ENCODE measurements around the gene NRP1.
"Not testable (repeated sequence)": the region's sequence is repeated elsewhere in the genome, so short reads cannot be mapped to it uniquely, and the experiment has no call there.

The NRP1 gene

DNA sequence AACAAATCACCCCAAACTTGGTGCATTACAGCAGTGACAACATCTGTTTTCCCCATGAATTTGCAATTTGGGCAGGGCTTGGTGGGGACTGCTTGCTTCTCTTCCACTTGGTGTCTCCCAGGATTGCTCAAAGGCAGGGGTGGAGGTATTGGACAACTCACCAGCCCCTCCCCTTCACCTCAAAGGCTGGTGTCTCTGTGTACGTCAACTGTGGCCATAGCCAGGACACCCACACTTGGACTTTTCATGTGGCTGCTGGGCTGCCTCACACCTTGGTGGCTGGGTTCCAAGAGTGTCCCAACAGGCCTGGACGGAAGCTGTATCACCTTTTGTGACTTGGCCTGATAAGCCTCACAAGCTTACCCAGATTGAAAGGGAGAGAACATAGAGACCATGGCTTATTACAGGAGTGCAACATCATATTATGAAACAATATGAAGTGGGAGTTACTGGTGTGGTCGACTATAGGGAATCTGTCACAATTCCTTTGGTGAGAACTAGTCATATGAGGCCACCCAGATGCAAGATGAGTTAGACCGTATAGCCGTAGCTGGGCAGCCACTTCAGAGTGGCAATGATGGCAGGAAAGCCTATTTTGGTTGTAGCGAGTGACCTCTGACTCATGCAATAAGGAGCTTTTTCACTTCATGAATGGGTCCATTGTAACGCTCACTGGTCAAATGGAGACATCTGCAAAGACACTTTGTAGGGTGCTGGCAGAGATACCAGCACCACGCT is 188.8 kb downstream of the NRP1 start:
- Mint-ChIP-seq H3K27me3 (no peaks in the 10 kb centered on the region), H3K4me3 (no peak overlapping the region), H3K27ac (no peak overlapping the region), H3K9me3 (peaks cover 9% of the 10 kb centered on the region), H3K36me3 (ENCODE audit: low read depth) (peaks cover 2% of the 10 kb centered on the region), H3K4me1 (peaks cover 56% of the 10 kb centered on the region)
- DNase-seq: no peak
- ATAC-seq: peak; percentile 9

DNA sequence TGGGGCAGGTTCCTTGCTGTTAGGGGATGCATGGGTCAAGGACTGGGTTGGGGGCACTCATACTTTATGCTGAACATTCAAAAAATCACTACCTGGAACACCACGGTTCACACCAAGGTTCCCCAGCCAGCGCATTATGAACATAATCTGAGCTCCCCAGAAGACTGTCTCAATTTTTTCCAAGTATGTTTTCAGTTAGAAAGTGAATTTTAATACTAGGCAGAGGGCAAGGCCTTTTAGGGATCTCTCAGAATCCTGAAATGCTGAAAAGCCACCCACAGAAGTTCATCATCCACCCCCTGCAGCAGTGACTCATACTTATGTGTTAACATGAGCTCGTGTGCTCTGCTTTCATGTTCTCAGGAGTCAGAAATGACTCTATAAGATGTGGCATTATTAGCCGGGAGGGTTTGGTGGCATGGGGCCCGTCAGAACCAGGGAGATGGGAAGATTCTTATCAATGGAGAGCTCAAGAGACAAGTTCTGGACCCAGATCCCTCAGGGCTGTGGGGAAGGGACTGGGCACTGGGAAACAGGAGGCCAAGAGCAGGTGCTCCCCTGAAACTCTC is 191.2 kb downstream of the NRP1 start:
- ATAC-seq (peak; percentile 85), DNase-seq (peak; percentile 57)
- H3K27me3 Mint-ChIP-seq: no peaks in the 10 kb centered on the region
- peaks cover 4% of the 10 kb centered on the region for H3K9me3 Mint-ChIP-seq
- H3K4me3 Mint-ChIP-seq: peak overlapping the region; percentile 56
- H3K27ac Mint-ChIP-seq: peak overlapping the region; percentile 92
- H3K36me3 Mint-ChIP-seq (ENCODE audit: low read depth): peaks cover 2% of the 10 kb centered on the region
- peaks cover 72% of the 10 kb centered on the region for H3K4me1 Mint-ChIP-seq

DNA sequence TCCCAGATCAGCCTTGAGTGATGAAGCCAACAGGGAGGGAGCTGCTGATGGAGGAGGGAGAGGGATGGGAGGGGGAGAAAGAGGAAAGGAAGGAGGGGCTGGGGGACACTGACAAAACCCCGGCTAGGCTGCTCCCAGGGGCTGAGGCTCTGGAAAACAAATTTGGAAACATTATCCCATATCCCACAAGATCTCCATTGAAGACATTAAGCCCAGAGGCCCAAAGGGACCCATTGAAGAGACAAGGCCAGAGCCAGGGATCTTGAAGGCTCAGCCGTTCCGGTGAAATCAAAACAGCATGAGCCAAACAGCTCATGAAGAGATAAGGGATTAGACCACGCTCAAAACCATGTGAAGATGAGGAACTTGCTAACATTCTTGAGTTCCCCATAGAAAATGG is 192.2 kb downstream of the NRP1 start:
- Mint-ChIP-seq H3K9me3 (no peaks in the 10 kb centered on the region), H3K27ac (peak overlapping the region; percentile 92), H3K27me3 (no peaks in the 10 kb centered on the region), H3K4me1 (peaks cover 82% of the 10 kb centered on the region), H3K36me3 (ENCODE audit: low read depth) (no peaks in the 10 kb centered on the region), H3K4me3 (no peak overlapping the region)
- ATAC-seq (no peak), DNase-seq (no peak)

DNA sequence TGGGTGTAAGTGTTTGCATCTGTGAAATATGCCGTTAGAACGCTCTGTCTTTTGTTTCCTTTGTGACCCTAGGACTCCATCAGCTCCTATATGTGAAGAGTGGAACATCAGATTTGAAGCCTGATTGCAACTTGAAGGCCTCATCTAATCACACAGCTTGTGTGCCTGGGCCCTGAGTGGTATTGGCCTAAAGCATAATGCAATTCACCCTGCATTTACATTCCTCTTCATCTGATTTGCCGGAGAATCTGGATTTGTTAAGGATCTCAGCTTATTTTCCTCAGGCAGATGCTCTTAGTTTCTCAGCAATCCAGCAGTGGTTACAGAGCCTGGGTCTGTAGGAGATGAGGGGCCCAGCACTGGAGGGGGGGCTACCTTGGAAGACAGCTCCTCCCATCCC is 193.2 kb downstream of the NRP1 start:
- no peak overlapping the region for H3K27ac Mint-ChIP-seq

DNA sequence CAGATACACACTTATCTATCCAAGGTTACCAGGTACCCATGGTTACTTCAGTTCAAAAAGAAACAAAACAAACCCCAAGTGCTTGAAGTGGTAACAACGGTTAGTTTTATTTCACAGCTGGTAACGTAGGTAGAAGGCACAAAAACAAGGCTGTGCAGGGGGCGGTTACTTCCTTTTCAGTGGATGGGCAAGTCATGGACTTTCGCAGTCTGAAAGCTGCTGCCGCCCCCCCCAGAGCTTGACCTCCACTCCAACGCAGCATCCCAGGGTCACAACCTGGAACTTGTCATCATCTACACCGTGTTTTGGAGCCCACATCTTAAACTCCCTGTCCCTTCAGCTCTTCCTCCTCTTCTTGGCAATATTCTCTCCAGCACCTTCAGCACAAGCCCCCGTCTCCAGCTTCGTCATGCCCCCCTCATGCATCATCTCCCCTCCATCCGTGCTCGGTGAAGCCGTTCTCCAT is 195.3 kb downstream of the NRP1 start:
- Mint-ChIP-seq H3K9me3 (no peaks in the 10 kb centered on the region), H3K27ac (peak overlapping the region; percentile 55), H3K4me1 (peaks cover 97% of the 10 kb centered on the region), H3K36me3 (ENCODE audit: low read depth) (no peaks in the 10 kb centered on the region), H3K4me3 (peak overlapping the region; percentile 61), H3K27me3 (no peaks in the 10 kb centered on the region)
- DNase-seq: peak; percentile 65
- ATAC-seq: peak; percentile 29

More for the DNA sequence above, 193.2 kb downstream of the NRP1 start:
- Mint-ChIP-seq H3K27me3 (no peaks in the 10 kb centered on the region), H3K9me3 (no peaks in the 10 kb centered on the region), H3K4me1 (peaks cover 90% of the 10 kb centered on the region), H3K4me3 (no peak overlapping the region), H3K36me3 (ENCODE audit: low read depth) (no peaks in the 10 kb centered on the region)
- ATAC-seq (no peak), DNase-seq (no peak)

DNA sequence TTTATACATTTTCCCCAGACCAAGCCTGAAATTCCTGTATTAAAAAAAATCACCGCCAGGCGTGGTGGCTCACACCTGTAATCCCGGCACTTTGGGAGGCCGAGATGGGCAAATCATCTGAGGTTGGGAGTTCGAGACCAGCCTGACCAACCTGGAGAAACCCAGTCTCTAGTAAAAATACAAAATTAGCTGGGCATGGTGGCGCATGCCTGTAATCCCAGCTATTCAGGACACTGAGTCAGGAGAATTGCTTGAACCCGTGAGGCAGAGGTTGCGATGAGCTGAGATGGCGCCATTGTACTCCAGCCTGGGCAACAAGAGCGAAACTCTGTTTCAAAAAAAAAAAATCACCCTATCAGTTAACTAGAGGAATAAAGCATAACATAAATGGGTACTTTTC is 195.8 kb downstream of the NRP1 start:
- not testable (repeated sequence) for H3K27me3 Mint-ChIP-seq; H3K9me3 Mint-ChIP-seq; DNase-seq; ATAC-seq; H3K36me3 Mint-ChIP-seq (ENCODE audit: low read depth)
- Mint-ChIP-seq H3K27ac (peak overlapping the region; percentile 55), H3K4me1 (peaks cover 99% of the 10 kb centered on the region), H3K4me3 (peak overlapping the region; percentile 61)

DNA sequence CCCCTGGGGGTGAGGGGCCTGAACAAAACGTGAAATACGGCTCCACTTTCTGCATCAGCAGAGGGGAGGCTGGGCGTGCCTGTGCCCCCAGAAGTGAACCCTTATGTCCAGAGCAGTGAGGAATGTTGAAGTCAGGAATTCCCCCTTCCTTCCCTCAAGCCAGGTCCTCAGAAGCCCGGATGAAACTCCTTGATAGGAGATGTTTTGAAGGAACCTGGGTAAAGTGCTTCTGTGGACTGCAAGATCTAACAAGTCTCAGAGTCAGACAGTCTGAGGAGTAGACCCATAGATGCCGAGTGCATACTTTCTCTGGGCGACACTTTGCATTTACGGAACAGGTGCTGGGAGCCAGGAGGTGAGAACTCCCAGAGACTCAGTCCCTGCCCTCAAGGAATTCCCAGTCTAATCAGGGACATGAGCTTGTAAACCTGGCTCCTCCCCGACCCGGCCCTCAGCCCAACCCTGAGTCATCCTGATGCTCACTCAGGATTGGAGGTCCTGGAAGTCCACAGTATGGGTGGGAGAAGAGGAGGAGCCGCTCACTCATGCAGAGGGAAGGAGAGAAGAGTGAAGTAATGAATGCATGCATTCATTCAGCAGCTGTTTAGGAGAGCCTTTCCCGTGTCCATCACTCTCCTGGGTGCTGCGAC is 197.0 kb downstream of the NRP1 start:
- DNase-seq (no peak), ATAC-seq (no peak)
- Mint-ChIP-seq H3K27me3 (peaks cover 2% of the 10 kb centered on the region), H3K9me3 (no peaks in the 10 kb centered on the region), H3K4me3 (peak overlapping the region; percentile 33), H3K36me3 (ENCODE audit: low read depth) (no peaks in the 10 kb centered on the region), H3K4me1 (peaks cover 99% of the 10 kb centered on the region), H3K27ac (peak overlapping the region; percentile 90)

DNA sequence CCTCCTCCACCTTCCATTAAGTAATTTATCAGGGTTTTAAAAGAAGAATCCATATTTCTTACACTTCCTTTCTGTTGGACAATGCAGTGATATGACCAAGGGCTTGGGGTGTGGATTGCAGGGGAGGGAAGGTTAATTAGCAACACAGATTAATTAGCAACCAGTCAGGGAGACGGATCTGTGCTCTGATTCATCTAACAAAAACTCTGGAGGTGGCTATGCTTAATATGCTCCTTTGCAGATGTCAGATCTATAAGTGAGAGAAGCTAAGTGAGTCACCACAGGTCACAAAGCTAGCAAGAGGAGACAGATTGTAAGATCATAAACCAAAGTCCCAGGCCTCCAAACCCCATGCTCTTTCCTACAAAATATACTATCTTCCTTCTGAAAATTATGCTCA is 197.7 kb downstream of the NRP1 start:
- DNase-seq: no peak

DNA sequence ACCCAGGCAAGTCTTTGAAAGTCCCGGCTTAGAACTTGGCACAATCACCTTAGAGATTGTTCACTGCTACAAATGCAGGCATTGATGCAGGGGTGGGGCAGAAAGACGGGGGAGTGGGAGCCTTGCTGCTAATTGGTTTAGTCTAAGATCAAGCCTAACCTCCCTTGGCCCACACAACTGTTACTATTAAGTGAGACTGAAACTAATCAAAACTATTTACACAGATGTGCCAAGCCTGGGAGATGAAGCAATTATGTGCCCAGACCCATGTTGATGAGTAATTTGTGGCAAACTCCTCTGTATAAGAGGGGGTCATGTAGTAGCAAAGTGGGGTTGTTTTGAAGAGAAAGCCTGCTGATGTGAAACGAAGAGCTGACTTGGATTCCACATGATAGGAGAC is 198.2 kb downstream of the NRP1 start:
- peak overlapping the region; percentile 41 for H3K4me3 Mint-ChIP-seq

More for the DNA sequence above, 197.7 kb downstream of the NRP1 start:
- peaks cover 99% of the 10 kb centered on the region for H3K4me1 Mint-ChIP-seq
- ATAC-seq: peak; percentile 69
- peak overlapping the region; percentile 90 for H3K27ac Mint-ChIP-seq
- peak overlapping the region; percentile 41 for H3K4me3 Mint-ChIP-seq
- peaks cover 2% of the 10 kb centered on the region for H3K27me3 Mint-ChIP-seq
- no peaks in the 10 kb centered on the region for H3K9me3 Mint-ChIP-seq
- no peaks in the 10 kb centered on the region for H3K36me3 Mint-ChIP-seq (ENCODE audit: low read depth)

DNA sequence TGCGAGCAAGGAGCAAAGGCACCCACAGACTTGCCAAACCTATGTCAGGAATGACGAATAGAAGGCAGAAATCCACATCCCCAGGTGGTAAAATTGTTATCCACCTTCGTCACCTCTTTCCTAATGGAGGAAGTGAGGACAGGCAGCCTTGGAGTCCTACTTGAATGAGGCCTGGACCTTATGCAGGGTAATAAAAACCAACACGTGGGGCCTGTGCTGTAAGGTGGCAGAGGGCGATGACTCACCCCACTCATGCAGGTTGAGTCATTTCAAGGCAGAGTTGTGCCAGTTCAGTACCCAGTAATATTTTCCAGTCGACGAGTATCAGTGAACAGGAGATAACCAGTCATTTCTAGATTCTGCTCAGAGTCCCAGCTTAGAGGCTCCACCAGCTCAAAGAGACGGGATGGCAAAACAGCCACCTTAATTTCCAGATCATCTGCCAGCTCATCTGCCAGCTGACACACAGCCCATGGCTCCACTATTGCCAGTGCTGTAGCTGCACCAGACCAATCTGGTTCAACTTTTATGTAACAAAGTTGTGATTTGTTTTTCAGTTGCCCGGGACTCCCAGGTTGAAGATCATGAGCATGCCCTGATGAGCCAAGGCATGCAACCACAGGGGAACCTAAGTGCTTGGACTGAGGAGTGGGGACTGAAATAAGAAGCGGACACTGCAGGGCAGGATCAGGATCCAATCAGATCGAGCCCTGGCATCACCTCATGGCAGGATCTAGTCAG is 200.3 kb downstream of the NRP1 start:
- Mint-ChIP-seq H3K27ac (peak overlapping the region; percentile 94), H3K36me3 (ENCODE audit: low read depth) (no peaks in the 10 kb centered on the region), H3K27me3 (peaks cover 2% of the 10 kb centered on the region), H3K4me3 (peak overlapping the region; percentile 39), H3K4me1 (peaks cover 94% of the 10 kb centered on the region), H3K9me3 (no peaks in the 10 kb centered on the region)
- ATAC-seq: peak; percentile 82
- DNase-seq: peak; percentile 68

More for the DNA sequence above, 198.2 kb downstream of the NRP1 start:
- Mint-ChIP-seq H3K36me3 (ENCODE audit: low read depth) (no peaks in the 10 kb centered on the region), H3K27me3 (peaks cover 2% of the 10 kb centered on the region), H3K9me3 (no peaks in the 10 kb centered on the region), H3K4me1 (peaks cover 99% of the 10 kb centered on the region), H3K27ac (peak overlapping the region; percentile 90)
- DNase-seq (no peak), ATAC-seq (peak; percentile 17)

DNA sequence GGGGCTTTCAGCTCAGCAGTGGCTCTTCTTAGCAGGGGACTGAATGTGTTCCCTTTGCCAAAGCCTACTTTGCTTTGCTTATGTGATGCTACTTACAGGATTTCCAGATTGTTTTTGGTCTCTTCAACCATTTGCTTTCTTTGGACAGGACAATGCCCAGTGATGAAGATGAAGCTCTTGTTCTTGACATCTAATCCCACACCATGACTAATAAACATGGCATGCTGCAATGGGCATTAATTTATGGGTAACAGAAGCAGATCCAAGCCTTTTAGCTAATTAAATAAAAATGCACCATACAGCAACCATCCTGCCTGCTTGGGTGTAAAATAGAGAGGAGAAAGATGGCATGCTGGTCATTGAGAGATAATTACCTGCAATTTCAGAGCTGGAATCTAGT is 200.9 kb downstream of the NRP1 start:
- H3K27ac Mint-ChIP-seq: peak overlapping the region; percentile 94
- DNase-seq: no peak

DNA sequence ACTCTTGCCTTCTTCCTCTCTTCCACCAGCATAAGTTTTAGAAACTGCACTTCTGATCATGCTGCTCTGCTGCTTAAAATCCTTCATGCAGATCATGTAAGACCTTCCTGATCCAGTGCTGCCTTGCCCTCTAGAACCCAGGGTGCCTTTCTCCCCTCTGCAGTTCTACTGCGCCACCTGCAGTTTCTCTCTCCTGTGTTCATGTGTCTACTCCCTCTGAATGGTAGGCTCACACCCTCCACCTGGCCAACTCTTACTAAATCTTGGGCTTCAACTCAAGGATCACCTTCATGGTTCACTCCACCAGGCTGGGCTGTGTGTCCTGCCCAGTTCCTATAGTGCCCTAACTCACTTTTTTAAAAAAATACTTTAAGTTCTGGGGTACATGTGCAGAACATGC is 201.8 kb downstream of the NRP1 start:
- no peaks in the 10 kb centered on the region for H3K9me3 Mint-ChIP-seq
- ATAC-seq: no peak
- H3K4me1 Mint-ChIP-seq: peaks cover 90% of the 10 kb centered on the region
- DNase-seq: no peak
- no peak overlapping the region for H3K4me3 Mint-ChIP-seq
- H3K27ac Mint-ChIP-seq: peak overlapping the region; percentile 10
- H3K27me3 Mint-ChIP-seq: peaks cover 2% of the 10 kb centered on the region
- H3K36me3 Mint-ChIP-seq (ENCODE audit: low read depth): no peaks in the 10 kb centered on the region

More for the DNA sequence above, 200.9 kb downstream of the NRP1 start:
- H3K27me3 Mint-ChIP-seq: peaks cover 2% of the 10 kb centered on the region
- H3K4me3 Mint-ChIP-seq: peak overlapping the region; percentile 39
- peaks cover 94% of the 10 kb centered on the region for H3K4me1 Mint-ChIP-seq
- no peaks in the 10 kb centered on the region for H3K9me3 Mint-ChIP-seq
- no peaks in the 10 kb centered on the region for H3K36me3 Mint-ChIP-seq (ENCODE audit: low read depth)
- no peak for ATAC-seq

DNA sequence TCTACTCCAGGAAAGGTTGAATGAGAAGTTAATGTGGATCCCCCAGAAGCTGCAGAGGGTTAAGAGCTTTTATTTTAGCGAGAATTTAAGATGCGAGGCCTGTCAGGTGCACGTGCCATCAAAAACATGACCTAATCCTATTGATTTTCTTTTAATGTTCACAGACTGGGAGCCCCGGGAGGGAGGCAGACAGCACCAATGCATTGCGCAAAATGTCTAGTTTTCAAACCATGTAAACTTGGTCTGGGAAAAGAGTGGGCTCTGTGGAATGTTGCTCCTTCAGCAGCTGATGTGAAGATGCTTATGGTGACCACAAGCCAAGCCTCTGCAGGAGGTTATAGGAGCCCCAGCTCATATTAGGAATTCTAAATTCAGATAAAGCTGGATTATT is 204.5 kb downstream of the NRP1 start:
- Mint-ChIP-seq H3K36me3 (ENCODE audit: low read depth) (no peaks in the 10 kb centered on the region), H3K27ac (no peak overlapping the region), H3K27me3 (peaks cover 2% of the 10 kb centered on the region), H3K4me3 (no peak overlapping the region), H3K4me1 (peaks cover 89% of the 10 kb centered on the region), H3K9me3 (no peaks in the 10 kb centered on the region)
- ATAC-seq: no peak
- no peak for DNase-seq

DNA sequence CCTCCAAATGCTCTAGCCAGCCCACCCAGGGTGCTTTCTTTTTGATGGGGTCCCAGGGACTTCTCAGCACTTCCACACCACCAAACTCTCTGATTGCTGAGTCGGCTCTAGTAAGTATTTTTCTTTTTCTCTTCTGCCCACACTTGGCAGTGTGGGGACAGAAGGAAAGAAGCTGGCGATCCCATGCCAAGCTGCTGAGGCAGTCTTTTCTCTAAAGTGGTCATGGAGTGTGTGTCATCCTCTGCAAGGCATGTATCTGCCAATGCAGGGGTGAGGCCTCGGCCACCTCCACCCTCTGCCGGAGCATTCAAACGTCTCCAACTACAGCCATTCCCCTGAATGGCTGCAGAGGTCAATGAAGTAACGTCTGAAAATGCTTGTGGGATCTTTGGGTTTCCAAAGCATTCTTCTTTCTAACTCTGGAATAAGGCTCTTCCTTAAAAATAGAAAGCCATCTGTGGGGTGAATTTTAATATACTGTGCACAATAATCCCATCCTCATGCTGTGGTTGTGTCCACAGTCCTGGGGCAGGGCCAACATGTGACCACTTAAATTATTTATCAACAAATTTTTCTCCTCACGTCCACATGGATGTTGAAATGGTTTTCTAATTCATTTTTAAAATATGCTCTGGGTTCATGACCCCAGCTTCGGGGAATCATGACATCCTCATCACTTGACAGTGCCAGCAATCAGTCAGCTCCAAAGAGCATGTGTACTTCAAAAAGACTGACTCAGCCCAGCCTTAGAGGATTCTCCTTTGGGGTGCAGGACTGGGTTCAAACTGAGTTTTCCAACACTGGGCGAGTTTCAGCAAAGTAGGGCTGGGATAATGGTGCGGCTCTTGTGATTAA is 205.1 kb downstream of the NRP1 start:
- DNase-seq (no peak), ATAC-seq (no peak)
- no peaks in the 10 kb centered on the region for H3K9me3 Mint-ChIP-seq
- peaks cover 2% of the 10 kb centered on the region for H3K27me3 Mint-ChIP-seq
- no peak overlapping the region for H3K4me3 Mint-ChIP-seq
- peaks cover 85% of the 10 kb centered on the region for H3K4me1 Mint-ChIP-seq
- peak overlapping the region; percentile 39 for H3K27ac Mint-ChIP-seq
- H3K36me3 Mint-ChIP-seq (ENCODE audit: low read depth): no peaks in the 10 kb centered on the region

Data from activated naive CD8-positive, alpha-beta T cell treated with anti-CD3 and anti-CD28 coated beads, Interleukin-2, amount 50 U/mL, for 24 hours (primary cell).